HG02798 (cell line): ENCODE measurements around the gene COL26A1.
"Not testable (repeated sequence)": the region's sequence is repeated elsewhere in the genome, so short reads cannot be mapped to it uniquely, and the experiment has no call there.

Source experiments
- ATAC-seq: cut with Tn5 transposase; IDR thresholded peaks from one replicate; pipeline ENCODE4 v1.9.1; 2021; ENCODE audit warnings: mild to moderate bottlenecking; ENCODE audit not compliant: unreplicated experiment, poor library complexity

Gene COL26A1

GRCh38 chr7:101546308-101546936 is 183.7 kb downstream of the COL26A1 start:
- ATAC-seq, result no peak

GRCh38 chr7:101547022-101547915 is 184.6 kb downstream of the COL26A1 start:
- ATAC-seq, result no peak

- ATAC-seq, result no peak
Measured at GRCh38 chr7:101547916-101548661, 185.4 kb downstream of the COL26A1 start.

- ATAC-seq, result no peak
Measured at GRCh38 chr7:101549734-101550133, 187.1 kb downstream of the COL26A1 start.

GRCh38 chr7:101550641-101551541 is 188.2 kb downstream of the COL26A1 start:
- ATAC-seq, result no peak

GRCh38 chr7:101553018-101553770 is 190.5 kb downstream of the COL26A1 start:
- ATAC-seq, result no peak

GRCh38 chr7:101553771-101554445 is 191.2 kb downstream of the COL26A1 start:
- no peak for ATAC-seq

GRCh38 chr7:101554584-101555268 is 192.1 kb downstream of the COL26A1 start:
- no peak for ATAC-seq

- no peak for ATAC-seq
Measured at GRCh38 chr7:101555269-101555920, 192.7 kb downstream of the COL26A1 start.

GRCh38 chr7:101555921-101556275 is 193.2 kb downstream of the COL26A1 start:
- no peak for ATAC-seq

GRCh38 chr7:101556453-101556968 is 193.8 kb downstream of the COL26A1 start:
- ATAC-seq, result no peak

- no peak for ATAC-seq
Measured at GRCh38 chr7:101557421-101557820, 194.7 kb downstream of the COL26A1 start.

- ATAC-seq, result no peak
Measured at GRCh38 chr7:101557978-101558741, 195.5 kb downstream of the COL26A1 start.

GRCh38 chr7:101558742-101559325 is 196.2 kb downstream of the COL26A1 start:
- no peak for ATAC-seq

GRCh38 chr7:101559586-101559985 is 196.9 kb downstream of the COL26A1 start:
- no peak for ATAC-seq

GRCh38 chr7:101560021-101560420 is 197.3 kb downstream of the COL26A1 start:
- not testable (repeated sequence) for ATAC-seq
